HG02885 (cell line): ENCODE results near the gene KIF2C.
"Not testable (repeated sequence)": the region's sequence is repeated elsewhere in the genome, so short reads cannot be mapped to it uniquely, and the experiment has no call there.

Experiments used
- ATAC-seq: cut with Tn5 transposase; IDR thresholded peaks from one replicate; pipeline ENCODE4 v1.9.1; 2021; ENCODE audit warnings: mild to moderate bottlenecking; ENCODE audit not compliant: unreplicated experiment, poor library complexity

The KIF2C gene

GRCh38 chr1:44808938-44809917 is 69.6 kb downstream of the KIF2C start:
- ATAC-seq = peak; percentile 50

GRCh38 chr1:44810101-44810761 is 70.6 kb downstream of the KIF2C start:
- no peak for ATAC-seq

- ATAC-seq = not testable (repeated sequence)
These were observed 71.1 kb downstream of the KIF2C start for GRCh38 chr1:44810762-44811105.

- no peak for ATAC-seq
These were observed 71.6 kb downstream of the KIF2C start for GRCh38 chr1:44811234-44811633.

GRCh38 chr1:44812822-44813543 is 73.3 kb downstream of the KIF2C start:
- ATAC-seq = no peak

GRCh38 chr1:44815926-44816325 is 76.3 kb downstream of the KIF2C start:
- ATAC-seq = not testable (repeated sequence)

GRCh38 chr1:44817307-44817706 is 77.7 kb downstream of the KIF2C start:
- ATAC-seq = no peak
